ENCODE data around the gene ABTB2.

Gene ABTB2

DNA sequence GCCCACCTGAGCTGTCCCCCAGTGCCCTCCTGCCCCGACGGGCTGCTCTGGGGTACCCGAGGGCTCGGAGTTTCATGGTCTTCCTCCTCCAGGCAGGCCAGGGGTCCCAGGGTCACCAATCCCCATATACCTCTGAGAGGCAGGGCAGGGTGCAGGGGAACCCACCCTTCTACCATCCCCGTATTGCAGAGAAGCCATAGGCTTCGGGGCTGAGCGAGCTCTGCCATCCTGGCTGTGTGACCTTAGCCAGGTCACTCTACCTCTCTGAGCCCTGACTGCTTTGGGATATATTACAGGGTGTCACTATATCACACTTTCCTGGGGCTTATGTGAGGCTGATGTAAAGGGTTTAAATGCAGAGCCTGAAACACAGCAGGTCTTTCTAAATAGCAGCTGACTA is 195.0 kb downstream of the ABTB2 start:
- TF ChIP-seq, protein P1, sequence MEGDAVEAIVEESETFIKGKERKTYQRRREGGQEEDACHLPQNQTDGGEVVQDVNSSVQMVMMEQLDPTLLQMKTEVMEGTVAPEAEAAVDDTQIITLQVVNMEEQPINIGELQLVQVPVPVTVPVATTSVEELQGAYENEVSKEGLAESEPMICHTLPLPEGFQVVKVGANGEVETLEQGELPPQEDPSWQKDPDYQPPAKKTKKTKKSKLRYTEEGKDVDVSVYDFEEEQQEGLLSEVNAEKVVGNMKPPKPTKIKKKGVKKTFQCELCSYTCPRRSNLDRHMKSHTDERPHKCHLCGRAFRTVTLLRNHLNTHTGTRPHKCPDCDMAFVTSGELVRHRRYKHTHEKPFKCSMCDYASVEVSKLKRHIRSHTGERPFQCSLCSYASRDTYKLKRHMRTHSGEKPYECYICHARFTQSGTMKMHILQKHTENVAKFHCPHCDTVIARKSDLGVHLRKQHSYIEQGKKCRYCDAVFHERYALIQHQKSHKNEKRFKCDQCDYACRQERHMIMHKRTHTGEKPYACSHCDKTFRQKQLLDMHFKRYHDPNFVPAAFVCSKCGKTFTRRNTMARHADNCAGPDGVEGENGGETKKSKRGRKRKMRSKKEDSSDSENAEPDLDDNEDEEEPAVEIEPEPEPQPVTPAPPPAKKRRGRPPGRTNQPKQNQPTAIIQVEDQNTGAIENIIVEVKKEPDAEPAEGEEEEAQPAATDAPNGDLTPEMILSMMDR (conservative IDR thresholded peaks at IDR 0.05), result no peak
- no peak for TF ChIP-seq ZFX (IDR thresholded peaks at IDR 0.05)
- H3K27ac ChIP-seq, result no peak overlapping the region

GRCh38 chr11:34162493-34162820 is 195.4 kb downstream of the ABTB2 start:
- H3K27ac ChIP-seq, result no peak overlapping the region
- TF ChIP-seq ZFX (IDR thresholded peaks at IDR 0.05), result no peak
- TF ChIP-seq, protein P1 (conservative IDR thresholded peaks at IDR 0.05), result no peak

DNA sequence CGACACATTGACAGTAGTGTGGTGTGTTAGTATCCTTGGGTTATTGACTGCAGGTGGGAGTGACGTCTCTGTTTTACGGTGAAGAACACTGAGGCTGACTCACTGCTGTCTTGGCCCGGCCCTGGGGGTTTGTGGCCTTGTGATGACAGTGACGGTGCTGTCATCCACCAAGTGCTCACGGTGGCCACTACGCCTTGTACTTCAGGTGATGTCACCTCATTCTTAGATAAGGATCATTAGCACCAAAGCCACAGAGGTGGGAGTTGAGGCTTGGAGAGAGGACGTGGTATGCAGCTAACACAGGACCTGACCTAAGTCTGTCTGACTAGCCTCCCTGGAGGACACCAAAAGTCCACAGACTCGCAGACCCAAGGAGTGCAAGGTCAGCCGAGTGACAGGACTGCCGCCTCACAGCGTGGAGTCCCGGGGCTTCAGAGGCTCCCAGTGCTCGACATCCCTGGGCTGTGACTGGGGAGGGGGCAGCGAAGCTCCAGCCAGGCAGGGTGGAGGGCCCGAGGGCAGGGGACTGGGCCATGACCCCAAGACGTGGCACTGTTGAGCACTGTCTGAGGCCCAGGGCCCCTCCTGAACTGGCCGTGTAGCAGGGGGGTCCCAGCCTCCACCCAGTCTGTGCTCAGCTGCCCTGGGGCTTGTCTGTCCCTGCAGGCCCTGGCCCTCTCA is 195.9 kb downstream of the ABTB2 start:
- H3K27ac ChIP-seq, result no peak overlapping the region
- no peak for TF ChIP-seq ZFX (IDR thresholded peaks at IDR 0.05)
- TF ChIP-seq, protein P1 (conservative IDR thresholded peaks at IDR 0.05), result no peak

- no peak overlapping the region for H3K27ac ChIP-seq
- no peak for TF ChIP-seq ZFX (IDR thresholded peaks at IDR 0.05)
- TF ChIP-seq, protein P1 (conservative IDR thresholded peaks at IDR 0.05), result no peak
These were observed 196.4 kb downstream of the ABTB2 start for GRCh38 chr11:34161361-34161760.

GRCh38 chr11:34160791-34161190 is 197.0 kb downstream of the ABTB2 start:
- H3K27ac ChIP-seq, result no peak overlapping the region
- no peak for TF ChIP-seq ZFX (IDR thresholded peaks at IDR 0.05)
- TF ChIP-seq, protein P1 (conservative IDR thresholded peaks at IDR 0.05), result no peak

- TF ChIP-seq, protein P1 (conservative IDR thresholded peaks at IDR 0.05), result no peak
- no peak for TF ChIP-seq ZFX (IDR thresholded peaks at IDR 0.05)
- H3K27ac ChIP-seq, result no peak overlapping the region
These were observed 197.6 kb downstream of the ABTB2 start for GRCh38 chr11:34160049-34160721.

GRCh38 chr11:34158661-34159060 is 199.1 kb downstream of the ABTB2 start:
- H3K27ac ChIP-seq, result no peak overlapping the region
- TF ChIP-seq, protein P1 (conservative IDR thresholded peaks at IDR 0.05), result no peak
